ENCODE data around the gene FBXW10.
"Not testable (repeated sequence)": the region's sequence is repeated elsewhere in the genome, so short reads cannot be mapped to it uniquely, and the experiment has no call there.

DNA sequence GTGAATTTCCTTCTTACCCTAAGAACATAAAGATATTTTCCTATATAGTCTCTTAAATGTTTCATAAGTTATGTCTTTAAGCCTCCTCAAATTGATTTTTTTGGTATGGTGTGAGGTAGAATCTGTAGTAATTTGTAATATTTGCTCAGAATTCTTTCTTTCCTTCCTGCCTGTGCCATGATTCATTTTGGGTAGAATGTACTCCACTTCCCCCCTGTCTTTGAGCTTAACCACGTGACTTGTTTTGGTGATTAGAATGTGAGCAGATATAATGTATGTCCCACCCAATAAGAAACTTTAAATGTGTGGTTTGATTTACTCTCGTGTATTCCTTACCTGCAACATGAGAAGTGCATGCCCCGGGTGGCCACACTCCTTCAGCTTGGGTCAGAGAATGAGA lies 77.6 kb downstream of the FBXW10 start:
- TF ChIP-seq, protein P1, sequence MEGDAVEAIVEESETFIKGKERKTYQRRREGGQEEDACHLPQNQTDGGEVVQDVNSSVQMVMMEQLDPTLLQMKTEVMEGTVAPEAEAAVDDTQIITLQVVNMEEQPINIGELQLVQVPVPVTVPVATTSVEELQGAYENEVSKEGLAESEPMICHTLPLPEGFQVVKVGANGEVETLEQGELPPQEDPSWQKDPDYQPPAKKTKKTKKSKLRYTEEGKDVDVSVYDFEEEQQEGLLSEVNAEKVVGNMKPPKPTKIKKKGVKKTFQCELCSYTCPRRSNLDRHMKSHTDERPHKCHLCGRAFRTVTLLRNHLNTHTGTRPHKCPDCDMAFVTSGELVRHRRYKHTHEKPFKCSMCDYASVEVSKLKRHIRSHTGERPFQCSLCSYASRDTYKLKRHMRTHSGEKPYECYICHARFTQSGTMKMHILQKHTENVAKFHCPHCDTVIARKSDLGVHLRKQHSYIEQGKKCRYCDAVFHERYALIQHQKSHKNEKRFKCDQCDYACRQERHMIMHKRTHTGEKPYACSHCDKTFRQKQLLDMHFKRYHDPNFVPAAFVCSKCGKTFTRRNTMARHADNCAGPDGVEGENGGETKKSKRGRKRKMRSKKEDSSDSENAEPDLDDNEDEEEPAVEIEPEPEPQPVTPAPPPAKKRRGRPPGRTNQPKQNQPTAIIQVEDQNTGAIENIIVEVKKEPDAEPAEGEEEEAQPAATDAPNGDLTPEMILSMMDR (IDR thresholded peaks at IDR 0.05; ENCODE audit: borderline replicate concordance, extremely low read depth, low read length, poor library complexity, severe bottlenecking), result not testable (repeated sequence)
- not testable (repeated sequence) for TF ChIP-seq EZH2 (IDR thresholded peaks at IDR 0.05; ENCODE audit: borderline replicate concordance, low read depth, low read length, severe bottlenecking)

All from DND-41 (cell line).